ENCODE results near the gene AP2A1. TPM values are rescaled to one million over a fixed set of nuclear protein-coding genes. Genes with fewer than 3 reads are reported as not detected.
A peak's percentile ranks its signal among the peaks of the same experiment; 100 is the strongest.

AP2A1 gene
- total and polyA plus RNA-seq, 9 of the 15 experiments (the other 6 are each of a cell fraction or from before 2014, with no cell fraction given): 0.55 to 150 (median 31.9) TPM

- TF ChIP-seq AFF1 (IDR thresholded peaks at IDR 0.05; ENCODE audit: low read depth in 1 of 2, partially characterized antibody in 2 of 2): no peak
- TF ChIP-seq TRIM28 (IDR thresholded peaks at IDR 0.05): peak; percentile 39; the same call in 1 of the 2 replicates
- 0 out of 2 replicates have a peak, but pooled peaks have one; percentile 23 for TF ChIP-seq OTX1 (CRISPR knock-in tag; IDR thresholded peaks at IDR 0.05)
- TF ChIP-seq HLTF (IDR thresholded peaks at IDR 0.05): peak; percentile 43; the same call in 1 of the 2 replicates
- peak; percentile 47 for TF ChIP-seq ARID1B (IDR thresholded peaks at IDR 0.05)
- TF ChIP-seq ELF4 (CRISPR knock-in tag; IDR thresholded peaks at IDR 0.05): peak; percentile 84
- TF ChIP-seq L3MBTL2 (IDR thresholded peaks at IDR 0.05): no peak
- no peak for TF ChIP-seq SRF (CRISPR knock-in tag; IDR thresholded peaks at IDR 0.05)
- TF ChIP-seq SMARCA4 (IDR thresholded peaks at IDR 0.05): 0 out of 2 replicates have a peak, but pooled peaks have one; percentile 47
- peak; percentile 83 for TF ChIP-seq ZNF316 (IDR thresholded peaks at IDR 0.05)
- TF ChIP-seq CBFA2T3 (IDR thresholded peaks at IDR 0.05): peak; percentile 40; the same call in 1 of the 2 replicates
- no peak for TF ChIP-seq ZNF212 (CRISPR knock-in tag; IDR thresholded peaks at IDR 0.05)
- no peak for TF ChIP-seq BCLAF1 (IDR thresholded peaks at IDR 0.05; ENCODE audit: borderline replicate concordance in 1 of 2, control insufficient read depth in 1 of 2, low read depth in 2 of 2, low read length in 1 of 2)
- TF ChIP-seq SREBF1 (IDR thresholded peaks at IDR 0.05; ENCODE audit: borderline replicate concordance, low read depth, low read length): no peak
- TF ChIP-seq DPF2 (IDR thresholded peaks at IDR 0.05): peak; percentile 47
- TF ChIP-seq CTBP1 (IDR thresholded peaks at IDR 0.05; ENCODE audit: borderline replicate concordance): peak; percentile 21; the same call in 1 of the 2 replicates
- TF ChIP-seq HDAC1 (IDR thresholded peaks at IDR 0.05): peak in 1 of 2 experiments; percentile 54; a peak in 2 of 4 replicates
These were observed 6.1 kb downstream of the AP2A1 start (continued) for GRCh38 chr19:49772850-49773432.
